ENCODE measurements around the gene SPRY4.

Gene SPRY4

GRCh38 chr5:142296914-142297417, 27.9 kb downstream of the SPRY4 start:
- H3K27me3 Mint-ChIP-seq (ENCODE audit: low read depth, poor library complexity): peaks cover 3% of the 10 kb centered on the region
- H3K4me3 Mint-ChIP-seq: no peak overlapping the region

GRCh38 chr5:142295960-142296860, 28.6 kb downstream of the SPRY4 start:
- H3K36me3 Mint-ChIP-seq (ENCODE audit: low read depth): peaks cover 4% of the 10 kb centered on the region
- TF ChIP-seq CTCF (IDR thresholded peaks at IDR 0.05): no peak
- H3K9me3 Mint-ChIP-seq: no peaks in the 10 kb centered on the region
- H3K27me3 Mint-ChIP-seq (ENCODE audit: low read depth, poor library complexity): peaks cover 3% of the 10 kb centered on the region
- peak overlapping the region; percentile 97 for H3K27ac Mint-ChIP-seq
- H3K4me1 Mint-ChIP-seq: peaks cover 82% of the 10 kb centered on the region
- peak overlapping the region; percentile 43 for H3K4me3 Mint-ChIP-seq
- DNase-seq: no peak

More at GRCh38 chr5:142296914-142297417, 27.9 kb downstream of the SPRY4 start:
- peaks cover 4% of the 10 kb centered on the region for H3K36me3 Mint-ChIP-seq (ENCODE audit: low read depth)
- TF ChIP-seq CTCF (IDR thresholded peaks at IDR 0.05): no peak
- DNase-seq: no peak
- H3K9me3 Mint-ChIP-seq: no peaks in the 10 kb centered on the region
- peaks cover 86% of the 10 kb centered on the region for H3K4me1 Mint-ChIP-seq
- H3K27ac Mint-ChIP-seq: peak overlapping the region; percentile 97

GRCh38 chr5:142295084-142295758, 29.6 kb downstream of the SPRY4 start:
- Mint-ChIP-seq H3K4me3 (peak overlapping the region; percentile 43), H3K27ac (peak overlapping the region; percentile 97), H3K36me3 (ENCODE audit: low read depth) (peaks cover 4% of the 10 kb centered on the region), H3K9me3 (no peaks in the 10 kb centered on the region), H3K27me3 (ENCODE audit: low read depth, poor library complexity) (peaks cover 3% of the 10 kb centered on the region), H3K4me1 (peaks cover 83% of the 10 kb centered on the region)
- peak; percentile 31 for DNase-seq
- TF ChIP-seq CTCF (IDR thresholded peaks at IDR 0.05): no peak

- H3K27ac Mint-ChIP-seq: no peak overlapping the region
- H3K4me1 Mint-ChIP-seq: peaks cover 89% of the 10 kb centered on the region
- no peaks in the 10 kb centered on the region for H3K9me3 Mint-ChIP-seq
Measured at GRCh38 chr5:142293486-142293885, 31.3 kb downstream of the SPRY4 start.

GRCh38 chr5:142292808-142293207, 32.0 kb downstream of the SPRY4 start:
- no peak for TF ChIP-seq CTCF (IDR thresholded peaks at IDR 0.05)
- peak overlapping the region; percentile 48 for H3K27ac Mint-ChIP-seq
- H3K9me3 Mint-ChIP-seq: no peaks in the 10 kb centered on the region
- H3K36me3 Mint-ChIP-seq (ENCODE audit: low read depth): no peaks in the 10 kb centered on the region
- peaks cover 3% of the 10 kb centered on the region for H3K27me3 Mint-ChIP-seq (ENCODE audit: low read depth, poor library complexity)
- peaks cover 92% of the 10 kb centered on the region for H3K4me1 Mint-ChIP-seq
- H3K4me3 Mint-ChIP-seq: no peak overlapping the region
- DNase-seq: no peak

More at GRCh38 chr5:142293486-142293885, 31.3 kb downstream of the SPRY4 start:
- H3K4me3 Mint-ChIP-seq: no peak overlapping the region
- H3K36me3 Mint-ChIP-seq (ENCODE audit: low read depth): no peaks in the 10 kb centered on the region
- TF ChIP-seq CTCF (IDR thresholded peaks at IDR 0.05): no peak
- H3K27me3 Mint-ChIP-seq (ENCODE audit: low read depth, poor library complexity): peaks cover 3% of the 10 kb centered on the region
- no peak for DNase-seq

All from nephron progenitor cell (in vitro differentiated cells).